ENCODE results near the gene NUP214.

DNA sequence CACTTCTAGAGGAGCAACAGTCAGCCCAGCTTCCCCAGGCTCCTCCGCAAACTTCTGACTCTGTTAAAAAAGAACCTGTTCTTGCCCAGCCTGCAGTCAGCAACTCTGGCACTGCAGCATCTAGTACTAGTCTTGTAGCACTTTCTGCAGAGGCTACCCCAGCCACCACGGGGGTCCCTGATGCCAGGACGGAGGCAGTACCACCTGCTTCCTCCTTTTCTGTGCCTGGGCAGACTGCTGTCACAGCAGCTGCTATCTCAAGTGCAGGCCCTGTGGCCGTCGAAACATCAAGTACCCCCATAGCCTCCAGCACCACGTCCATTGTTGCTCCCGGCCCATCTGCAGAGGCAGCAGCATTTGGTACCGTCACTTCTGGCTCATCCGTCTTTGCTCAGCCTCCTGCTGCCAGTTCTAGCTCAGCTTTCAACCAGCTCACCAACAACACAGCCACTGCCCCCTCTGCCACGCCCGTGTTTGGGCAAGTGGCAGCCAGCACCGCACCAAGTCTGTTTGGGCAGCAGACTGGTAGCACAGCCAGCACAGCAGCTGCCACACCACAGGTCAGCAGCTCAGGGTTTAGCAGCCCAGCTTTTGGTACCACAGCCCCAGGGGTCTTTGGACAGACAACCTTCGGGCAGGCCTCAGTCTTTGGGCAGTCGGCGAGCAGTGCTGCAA is 72.8 kb downstream of the NUP214 start:
- TF ChIP-seq, protein P1, sequence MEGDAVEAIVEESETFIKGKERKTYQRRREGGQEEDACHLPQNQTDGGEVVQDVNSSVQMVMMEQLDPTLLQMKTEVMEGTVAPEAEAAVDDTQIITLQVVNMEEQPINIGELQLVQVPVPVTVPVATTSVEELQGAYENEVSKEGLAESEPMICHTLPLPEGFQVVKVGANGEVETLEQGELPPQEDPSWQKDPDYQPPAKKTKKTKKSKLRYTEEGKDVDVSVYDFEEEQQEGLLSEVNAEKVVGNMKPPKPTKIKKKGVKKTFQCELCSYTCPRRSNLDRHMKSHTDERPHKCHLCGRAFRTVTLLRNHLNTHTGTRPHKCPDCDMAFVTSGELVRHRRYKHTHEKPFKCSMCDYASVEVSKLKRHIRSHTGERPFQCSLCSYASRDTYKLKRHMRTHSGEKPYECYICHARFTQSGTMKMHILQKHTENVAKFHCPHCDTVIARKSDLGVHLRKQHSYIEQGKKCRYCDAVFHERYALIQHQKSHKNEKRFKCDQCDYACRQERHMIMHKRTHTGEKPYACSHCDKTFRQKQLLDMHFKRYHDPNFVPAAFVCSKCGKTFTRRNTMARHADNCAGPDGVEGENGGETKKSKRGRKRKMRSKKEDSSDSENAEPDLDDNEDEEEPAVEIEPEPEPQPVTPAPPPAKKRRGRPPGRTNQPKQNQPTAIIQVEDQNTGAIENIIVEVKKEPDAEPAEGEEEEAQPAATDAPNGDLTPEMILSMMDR (IDR thresholded peaks at IDR 0.05), result no peak
- TF ChIP-seq EP300 (IDR thresholded peaks at IDR 0.05; ENCODE audit: borderline replicate concordance in 1 of 2, low read depth in 1 of 2, low read length in 1 of 2), result no peak
- no peak for TF ChIP-seq RFX5 (IDR thresholded peaks at IDR 0.05; ENCODE audit: low read length)
- TF ChIP-seq RAD21 (IDR thresholded peaks at IDR 0.05; ENCODE audit: low read length), result no peak
- no peak for TF ChIP-seq SIN3A (IDR thresholded peaks at IDR 0.05; ENCODE audit: borderline replicate concordance, low read depth, low read length)
- TF ChIP-seq EZH2phosphoT487 (IDR thresholded peaks at IDR 0.05; ENCODE audit: borderline replicate concordance, low read depth), result no peak
- no peak for TF ChIP-seq TAF1 (IDR thresholded peaks at IDR 0.05; ENCODE audit: borderline replicate concordance, low read depth, low read length)
- TF ChIP-seq YY1 (IDR thresholded peaks at IDR 0.05; ENCODE audit: low read depth), result no peak
- TF ChIP-seq CHD2 (IDR thresholded peaks at IDR 0.05; ENCODE audit: low read length, partially characterized antibody), result no peak
- no peak for TF ChIP-seq JUND (IDR thresholded peaks at IDR 0.05)
- TF ChIP-seq GATA2 (CRISPR knock-in tag; IDR thresholded peaks at IDR 0.05), result no peak
- TF ChIP-seq POLR2AphosphoS5 (IDR thresholded peaks at IDR 0.05; ENCODE audit: low read depth, low read length), result no peak

All from SK-N-SH (cell line).